HG02642 (cell line): ENCODE measurements around the gene CELF5.
"Not testable (repeated sequence)": the region's sequence is repeated elsewhere in the genome, so short reads cannot be mapped to it uniquely, and the experiment has no call there.

Experiments used
- ATAC-seq: cut with Tn5 transposase; IDR thresholded peaks from one replicate; pipeline ENCODE4 v1.9.1; 2021; ENCODE audit warnings: mild to moderate bottlenecking; ENCODE audit not compliant: unreplicated experiment, poor library complexity

Gene CELF5

GRCh38 chr19:3285647-3286176 lies 61.3 kb downstream of the CELF5 start:
- no peak for ATAC-seq

GRCh38 chr19:3287814-3288213 lies 63.4 kb downstream of the CELF5 start:
- no peak for ATAC-seq

- ATAC-seq = not testable (repeated sequence)
Observed at GRCh38 chr19:3288437-3288836, 64.0 kb downstream of the CELF5 start.

- no peak for ATAC-seq
Observed at GRCh38 chr19:3289971-3290569, 65.6 kb downstream of the CELF5 start.

- not testable (repeated sequence) for ATAC-seq
Observed at GRCh38 chr19:3290858-3291257, 66.4 kb downstream of the CELF5 start.

GRCh38 chr19:3291644-3292043 lies 67.2 kb downstream of the CELF5 start:
- no peak for ATAC-seq

GRCh38 chr19:3292958-3293529 lies 68.6 kb downstream of the CELF5 start:
- no peak for ATAC-seq

GRCh38 chr19:3293560-3293959 lies 69.1 kb downstream of the CELF5 start:
- no peak for ATAC-seq

- ATAC-seq = no peak
Observed at GRCh38 chr19:3294080-3294850, 69.8 kb downstream of the CELF5 start.

GRCh38 chr19:3295581-3295980 lies 71.1 kb downstream of the CELF5 start:
- no peak for ATAC-seq

GRCh38 chr19:3296034-3296433 lies 71.6 kb downstream of the CELF5 start:
- no peak for ATAC-seq

- no peak for ATAC-seq
Observed at GRCh38 chr19:3296446-3296845, 72.0 kb downstream of the CELF5 start.

GRCh38 chr19:3298853-3299449 lies 74.5 kb downstream of the CELF5 start:
- ATAC-seq = no peak

- ATAC-seq = not testable (repeated sequence)
Observed at GRCh38 chr19:3300566-3300965, 76.1 kb downstream of the CELF5 start.

GRCh38 chr19:3302755-3303154 lies 78.3 kb downstream of the CELF5 start:
- no peak for ATAC-seq

- no peak for ATAC-seq
Observed at GRCh38 chr19:3304871-3305423, 80.5 kb downstream of the CELF5 start.

- no peak for ATAC-seq
Observed at GRCh38 chr19:3309724-3310123, 85.3 kb downstream of the CELF5 start.

- ATAC-seq = no peak
Observed at GRCh38 chr19:3310280-3310679, 85.8 kb downstream of the CELF5 start.

- ATAC-seq = no peak
Observed at GRCh38 chr19:3310711-3311110, 86.2 kb downstream of the CELF5 start.

- ATAC-seq = no peak
Observed at GRCh38 chr19:3313199-3313575, 88.7 kb downstream of the CELF5 start.
